Measurements from ENCODE around the gene TPCN2.

DNA sequence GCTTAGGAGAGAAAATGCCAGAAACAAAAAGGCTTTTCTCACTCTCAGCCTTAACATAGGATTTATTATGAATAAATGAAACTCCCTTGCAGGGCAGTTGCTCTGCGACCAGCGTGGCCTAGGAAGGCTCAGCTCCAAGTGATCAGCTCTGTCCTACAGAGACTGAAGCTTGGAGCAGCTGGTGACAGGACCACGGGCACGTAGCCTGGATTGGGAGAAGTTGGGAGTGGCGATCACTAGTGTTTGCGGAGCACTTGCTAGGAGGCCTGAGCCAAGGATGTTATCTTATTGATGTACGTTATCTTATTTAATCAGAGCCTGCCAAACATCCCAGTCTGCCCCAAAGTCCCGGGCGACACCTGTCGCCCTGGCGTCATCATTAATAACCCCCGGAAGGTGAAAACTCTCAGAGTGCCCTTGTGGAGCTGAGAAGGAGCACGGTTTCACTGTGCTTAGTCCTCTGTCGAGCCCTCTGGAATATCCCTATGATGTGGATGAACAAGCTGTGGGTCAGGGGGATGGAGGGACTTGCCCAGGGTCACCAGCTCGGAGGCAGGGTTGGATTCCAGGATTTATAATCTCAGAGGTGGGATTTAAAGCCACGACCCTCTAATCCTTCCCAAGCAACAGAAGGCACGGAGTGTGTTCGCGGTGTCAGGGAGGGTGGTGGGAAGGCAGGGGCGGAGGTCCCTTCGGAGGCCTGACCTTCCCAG is 66.2 kb downstream of the TPCN2 start:
- TF ChIP-seq, protein P1, sequence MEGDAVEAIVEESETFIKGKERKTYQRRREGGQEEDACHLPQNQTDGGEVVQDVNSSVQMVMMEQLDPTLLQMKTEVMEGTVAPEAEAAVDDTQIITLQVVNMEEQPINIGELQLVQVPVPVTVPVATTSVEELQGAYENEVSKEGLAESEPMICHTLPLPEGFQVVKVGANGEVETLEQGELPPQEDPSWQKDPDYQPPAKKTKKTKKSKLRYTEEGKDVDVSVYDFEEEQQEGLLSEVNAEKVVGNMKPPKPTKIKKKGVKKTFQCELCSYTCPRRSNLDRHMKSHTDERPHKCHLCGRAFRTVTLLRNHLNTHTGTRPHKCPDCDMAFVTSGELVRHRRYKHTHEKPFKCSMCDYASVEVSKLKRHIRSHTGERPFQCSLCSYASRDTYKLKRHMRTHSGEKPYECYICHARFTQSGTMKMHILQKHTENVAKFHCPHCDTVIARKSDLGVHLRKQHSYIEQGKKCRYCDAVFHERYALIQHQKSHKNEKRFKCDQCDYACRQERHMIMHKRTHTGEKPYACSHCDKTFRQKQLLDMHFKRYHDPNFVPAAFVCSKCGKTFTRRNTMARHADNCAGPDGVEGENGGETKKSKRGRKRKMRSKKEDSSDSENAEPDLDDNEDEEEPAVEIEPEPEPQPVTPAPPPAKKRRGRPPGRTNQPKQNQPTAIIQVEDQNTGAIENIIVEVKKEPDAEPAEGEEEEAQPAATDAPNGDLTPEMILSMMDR (IDR thresholded peaks at IDR 0.05) = no peak
- TF ChIP-seq POLR2A (IDR thresholded peaks at IDR 0.05) = no peak
